Kidney glomerular epithelial cell (primary cell): ENCODE measurements around the gene CAPN15.
A peak's percentile ranks its signal among the peaks of the same experiment; 100 is the strongest.

Experiments used
- DNase-seq: peaks from one replicate; lab custom pipeline; 2025; lab: John Stamatoyannopoulos, UW

The CAPN15 gene

GRCh38 chr16:546909-547770, 19.6 kb downstream of the CAPN15 start:
- no peak for DNase-seq

DNA sequence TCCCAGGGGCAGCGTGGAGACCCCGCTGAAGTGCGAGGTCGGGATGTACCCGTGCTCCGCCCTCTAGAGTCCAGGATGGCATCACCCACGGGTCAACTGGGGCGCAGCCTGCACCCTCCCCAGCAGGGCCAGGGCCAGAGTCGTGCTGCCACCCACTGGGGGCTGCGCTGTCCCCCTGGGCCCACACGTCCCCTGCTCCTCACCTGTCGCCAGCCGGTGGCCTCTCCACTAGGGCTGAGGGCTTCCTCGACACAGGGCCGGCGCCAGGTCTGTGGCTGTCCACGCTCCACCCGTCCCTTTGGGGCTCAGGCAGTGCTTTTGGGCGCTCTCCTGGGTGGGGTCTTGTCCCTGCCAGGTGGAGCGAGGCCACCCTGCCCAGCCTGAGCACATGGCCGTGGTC, 21.1 kb downstream of the CAPN15 start:
- no peak for DNase-seq

DNA sequence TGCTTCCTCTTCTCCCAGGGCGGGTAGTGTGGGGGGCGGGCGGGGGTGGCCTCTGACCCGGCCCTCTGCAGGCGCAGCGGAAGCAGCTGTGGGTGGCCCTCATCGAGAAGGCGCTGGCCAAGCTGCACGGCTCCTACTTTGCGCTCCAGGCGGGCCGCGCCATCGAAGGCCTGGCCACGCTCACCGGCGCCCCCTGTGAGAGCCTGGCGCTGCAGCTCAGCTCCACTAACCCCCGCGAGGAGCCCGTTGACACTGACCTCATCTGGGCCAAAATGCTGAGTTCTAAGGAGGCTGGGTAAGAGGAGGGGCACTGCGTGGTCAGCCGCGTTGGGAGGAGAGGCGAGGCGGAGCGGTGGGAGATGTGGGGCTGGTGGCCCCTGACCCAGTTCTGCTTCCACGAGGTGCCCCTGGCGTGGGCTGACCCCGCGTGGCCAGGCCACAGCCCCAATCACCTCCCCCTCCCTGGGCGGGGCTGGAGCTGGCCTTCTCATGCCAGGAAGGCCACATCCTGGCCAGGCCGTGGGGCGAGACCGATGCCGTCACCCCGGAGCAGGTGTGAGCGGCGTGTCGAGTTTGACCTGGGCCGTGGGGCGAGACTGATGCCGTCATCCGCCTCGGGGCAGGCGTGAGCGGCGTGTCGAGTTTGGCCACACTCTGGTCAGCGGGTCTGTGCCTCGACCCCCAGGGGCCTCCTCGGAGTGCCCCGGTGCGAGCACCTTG, 22.2 kb downstream of the CAPN15 start:
- no peak for DNase-seq

- no peak for DNase-seq
These were observed 23.7 kb downstream of the CAPN15 start for GRCh38 chr16:551210-551609.

DNA sequence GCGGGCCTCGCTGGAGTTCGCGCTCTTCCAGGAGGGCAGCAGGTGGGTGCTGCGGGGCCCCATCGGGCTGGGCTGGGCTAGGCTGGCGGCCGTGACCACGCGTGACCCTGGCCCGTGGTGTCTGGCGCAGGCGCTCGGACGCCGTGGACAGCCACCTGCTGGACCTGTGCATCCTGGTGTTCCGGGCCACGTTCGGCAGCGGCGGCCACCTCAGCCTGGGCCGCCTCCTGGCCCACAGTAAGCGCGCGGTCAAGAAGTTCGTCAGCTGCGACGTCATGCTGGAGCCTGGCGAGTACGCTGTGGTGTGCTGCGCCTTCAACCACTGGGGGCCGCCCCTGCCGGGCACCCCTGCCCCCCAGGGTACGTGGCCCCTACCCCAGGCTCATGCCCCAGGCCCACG, 24.7 kb downstream of the CAPN15 start:
- no peak for DNase-seq

- DNase-seq = no peak
These were observed 26.2 kb downstream of the CAPN15 start for GRCh38 chr16:553601-554296.

DNA sequence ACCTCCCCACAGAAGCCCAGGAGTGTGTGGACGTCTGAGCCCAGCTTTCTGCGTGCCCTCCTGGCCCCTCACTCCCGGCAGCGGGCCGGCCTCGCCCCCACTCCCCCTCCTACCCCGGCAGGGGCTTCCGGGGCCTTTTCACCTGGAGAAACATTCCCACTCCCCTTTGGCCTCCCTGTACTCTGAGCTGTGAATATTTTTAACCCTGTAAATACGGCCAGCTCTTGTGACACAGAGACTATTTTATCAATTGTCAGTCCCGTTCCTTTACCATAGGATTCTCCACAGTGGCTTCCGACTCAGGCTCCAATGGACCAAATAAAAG, 26.7 kb downstream of the CAPN15 start:
- DNase-seq = no peak

GRCh38 chr16:554640-555365, 27.3 kb downstream of the CAPN15 start:
- no peak for DNase-seq

DNA sequence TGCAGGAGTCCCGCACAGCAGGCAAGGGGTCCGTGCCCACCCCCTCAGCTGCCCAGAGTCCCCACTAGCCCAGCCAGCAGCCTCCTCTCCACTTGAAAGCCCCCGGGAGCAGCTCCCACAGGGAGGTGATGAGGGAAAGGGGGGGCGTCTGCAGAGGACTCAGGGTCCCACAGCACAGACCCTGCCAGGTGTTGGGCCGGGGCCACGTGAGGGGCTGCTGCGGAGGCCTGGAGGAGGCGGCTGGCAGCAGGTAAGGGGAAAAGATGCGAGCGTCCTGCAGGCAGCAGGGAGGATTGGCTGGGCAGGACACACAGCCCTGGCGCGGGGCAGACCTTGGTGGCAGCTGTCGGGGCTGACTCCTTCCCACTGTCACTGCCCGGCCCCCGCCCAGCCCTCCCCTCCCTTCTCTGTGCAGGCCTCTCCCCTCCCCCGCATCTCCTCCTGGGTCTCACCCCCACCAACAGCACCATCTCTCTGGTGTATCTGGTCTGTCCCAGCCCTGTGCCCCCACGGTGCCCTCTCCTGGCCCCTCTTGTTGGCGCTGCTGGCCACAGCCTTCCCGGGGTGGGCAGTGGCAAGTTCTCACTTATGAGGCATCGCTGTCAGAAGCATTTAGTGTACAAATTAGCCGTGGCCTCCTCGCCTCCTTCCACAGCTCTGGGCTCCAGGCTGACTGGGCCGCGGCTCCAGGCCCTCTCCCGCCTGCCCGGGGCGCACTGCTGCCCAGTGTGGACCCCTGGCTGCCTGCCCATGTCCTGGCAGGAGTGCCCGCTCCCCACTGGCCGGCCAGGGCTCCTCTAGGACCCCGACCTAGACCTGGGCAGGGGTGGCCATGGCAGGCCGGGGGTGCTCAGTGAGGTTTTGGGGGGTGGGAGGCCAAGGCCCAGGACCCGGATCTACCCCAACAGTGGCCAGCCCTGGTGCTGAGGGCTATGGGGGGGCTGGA, 28.3 kb downstream of the CAPN15 start:
- no peak for DNase-seq

DNA sequence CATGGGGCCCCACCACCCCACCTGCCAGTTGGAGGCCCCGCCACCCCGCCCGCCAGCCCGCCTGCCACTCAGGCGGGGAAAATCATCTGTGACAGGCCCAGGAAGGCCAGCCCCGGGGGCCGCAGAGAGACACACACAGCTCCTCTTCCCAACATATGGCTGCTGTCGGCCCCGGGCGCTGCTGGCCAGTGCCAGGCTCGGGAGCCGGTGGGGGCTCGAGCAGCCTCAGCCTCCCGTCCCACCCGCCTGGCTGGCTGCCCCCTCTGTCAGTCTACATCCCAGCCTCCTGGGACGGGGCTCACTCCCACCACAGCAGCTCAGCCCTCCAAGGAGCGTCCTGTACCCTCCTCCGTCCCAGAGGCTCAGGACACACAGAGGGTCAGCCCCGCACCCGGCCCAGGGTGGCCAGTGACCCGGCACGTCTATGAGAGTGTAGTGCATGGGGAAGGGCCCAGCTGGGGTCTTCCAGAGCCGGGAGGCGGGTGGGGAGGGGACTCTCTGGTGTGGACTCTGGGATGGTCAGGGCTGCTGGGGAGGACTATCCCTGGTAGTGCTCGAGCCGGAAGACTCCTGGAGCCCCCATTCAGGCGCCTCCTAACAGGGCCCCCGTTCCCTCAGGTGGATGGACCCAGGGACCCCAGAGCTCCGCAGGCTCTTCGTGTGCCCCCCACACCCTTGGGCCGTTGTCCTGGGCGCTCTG, 29.1 kb downstream of the CAPN15 start:
- no peak for DNase-seq

DNA sequence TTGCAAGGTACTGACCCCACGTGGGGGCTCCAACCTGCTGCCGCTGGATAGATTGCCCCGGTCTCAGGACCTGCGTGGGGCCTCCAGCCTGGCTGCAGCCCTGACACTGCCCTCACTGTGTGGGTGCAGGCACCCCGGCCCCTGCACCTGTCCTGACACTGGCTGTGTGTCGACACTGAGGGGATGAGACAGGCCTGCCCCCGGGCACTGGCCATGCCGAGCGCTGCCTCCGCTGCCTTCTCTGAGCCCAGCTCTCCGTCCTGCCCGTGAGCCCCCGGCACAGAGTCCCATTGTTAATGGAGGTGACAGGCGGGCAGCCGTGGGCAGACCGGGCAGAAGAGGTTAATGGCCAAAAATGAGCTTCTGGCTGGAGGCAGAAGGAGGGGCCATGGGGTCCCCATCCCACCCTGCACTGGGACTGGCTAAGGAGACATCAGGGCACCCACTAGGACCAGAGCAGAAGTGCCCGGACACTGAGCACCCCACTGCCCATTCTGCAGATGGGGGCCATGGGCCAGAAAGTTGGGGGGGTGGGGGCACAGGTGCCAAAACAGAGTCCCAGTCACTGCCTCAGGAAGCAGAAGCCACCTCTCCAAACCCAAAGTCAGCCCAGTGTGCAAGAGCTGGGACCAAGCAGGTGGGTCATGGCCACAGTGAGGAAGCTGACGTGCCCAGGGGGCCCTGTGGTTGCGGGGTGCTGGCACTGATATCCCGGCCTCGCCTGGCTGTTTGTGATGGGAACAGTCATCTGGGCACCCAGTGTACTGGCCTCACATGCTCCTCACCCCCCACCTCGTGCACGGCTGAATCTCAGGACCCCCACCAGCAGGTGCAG, 30.2 kb downstream of the CAPN15 start:
- no peak for DNase-seq

GRCh38 chr16:558298-559020, 30.9 kb downstream of the CAPN15 start:
- peak; percentile 4 for DNase-seq

- DNase-seq = no peak
These were observed 31.5 kb downstream of the CAPN15 start for GRCh38 chr16:559021-559380.

GRCh38 chr16:559411-560203, 32.1 kb downstream of the CAPN15 start:
- no peak for DNase-seq

- DNase-seq = no peak
These were observed 32.7 kb downstream of the CAPN15 start, which contains the start of gene PRR35 for GRCh38 chr16:560204-560700. TSS of gene PRR35 (plus strand) at chr16:560394. CDS start at chr16:563295, 2,901 bp downstream.

- DNase-seq = no peak
These were observed 33.3 kb downstream of the CAPN15 start for GRCh38 chr16:560701-561412.

DNA sequence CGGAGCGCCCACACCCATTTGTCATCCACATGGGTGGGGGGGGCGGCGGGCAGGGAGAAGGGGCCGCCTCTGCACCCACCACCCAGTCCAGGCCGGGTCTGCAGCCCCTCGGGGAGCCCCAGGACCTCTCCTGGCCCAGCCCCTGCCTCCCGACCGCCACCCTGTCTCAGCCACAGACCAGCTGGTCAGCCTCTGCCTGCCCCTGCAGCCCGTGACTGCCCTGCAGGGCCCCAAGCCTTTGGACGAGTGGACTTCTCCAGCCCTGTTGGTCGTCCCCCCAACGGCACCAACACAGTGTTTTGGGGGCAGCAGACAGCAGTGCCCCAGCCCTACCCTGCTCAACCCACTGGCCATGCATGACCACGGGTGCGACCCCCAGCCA, 33.9 kb downstream of the CAPN15 start:
- no peak for DNase-seq
